Muscle of back (tissue), 11 donors: ENCODE data around the gene ABCC6. TPM values are rescaled to one million over a fixed set of nuclear protein-coding genes. Genes with fewer than 3 reads are reported as not detected.
"Not testable (repeated sequence)": the region's sequence is repeated elsewhere in the genome, so short reads cannot be mapped to it uniquely, and the experiment has no call there.

ENCODE experiments used
- DNase-seq, 3 donors: peaks; one replicate each; pipeline versions ENCODE4 v3.0.0 to v3.0.0-alpha.2; 2013
- polyA plus RNA-seq, 10 donors: library from polyadenylated mRNA; unstranded; fragments of 120-200 nt; gene quantifications; one replicate each; pipeline ENCODE4 v1.2.1, GENCODE V29; 2013; ENCODE audit not compliant: insufficient read length in 10 of 10

Gene ABCC6
- polyA plus RNA-seq, 10 donors, result 0.58 to 3.4 (median 0.98) TPM

GRCh38 chr16:16112450-16113053 lies 110.7 kb downstream of the ABCC6 start:
- no peak for DNase-seq

GRCh38 chr16:16111639-16112038 lies 111.7 kb downstream of the ABCC6 start:
- DNase-seq, result no peak

- DNase-seq, result no peak
These were observed 113.2 kb downstream of the ABCC6 start for GRCh38 chr16:16110111-16110490.

GRCh38 chr16:16109453-16110110 lies 113.7 kb downstream of the ABCC6 start:
- no peak for DNase-seq

- no peak for DNase-seq
These were observed 114.5 kb downstream of the ABCC6 start for GRCh38 chr16:16108759-16109158.

- no peak for DNase-seq
These were observed 115.5 kb downstream of the ABCC6 start for GRCh38 chr16:16107839-16108238.

- no peak for DNase-seq
These were observed 116.8 kb downstream of the ABCC6 start for GRCh38 chr16:16106466-16106865.

- no peak for DNase-seq
These were observed 117.6 kb downstream of the ABCC6 start for GRCh38 chr16:16105646-16106045.

GRCh38 chr16:16104804-16105141 lies 118.5 kb downstream of the ABCC6 start:
- DNase-seq, result not testable (repeated sequence)

GRCh38 chr16:16104132-16104803 lies 119.0 kb downstream of the ABCC6 start:
- not testable (repeated sequence) for DNase-seq

GRCh38 chr16:16102738-16103137 lies 120.6 kb downstream of the ABCC6 start:
- DNase-seq, result no peak

GRCh38 chr16:16101585-16101984 lies 121.7 kb downstream of the ABCC6 start:
- no peak for DNase-seq

- no peak for DNase-seq
These were observed 122.7 kb downstream of the ABCC6 start for GRCh38 chr16:16100631-16101030.

- DNase-seq, result no peak
These were observed 124.0 kb downstream of the ABCC6 start for GRCh38 chr16:16099320-16099719.

Other genes starting within 250 kb of the ABCC6 start
- 10 to 100 TPM in 9 of 10 donors, 1 to 10 TPM in 1; 4.0 to 43.8 (median 28.1) TPM for gene NOMO3, start 9.0 kb upstream of the ABCC6 start, polyA plus RNA-seq
- gene NPIPA7, start 155.6 kb upstream of the ABCC6 start, polyA plus RNA-seq, result 10 to 100 TPM in 5 of 10 donors, 1 to 10 TPM in 5; 1.5 to 28.0 (median 8.7) TPM